SW 1271 (cell line): ENCODE data around the gene IL23R.

Source experiments
- DNase-seq, 2 experiments: peaks; one replicate each; lab custom pipeline; 2025; lab: John Stamatoyannopoulos, UW

Gene IL23R

GRCh38 chr1:67300561-67300960 is 134.3 kb downstream of the IL23R start:
- no peak for DNase-seq

- DNase-seq: no peak
These were observed 137.8 kb downstream of the IL23R start for GRCh38 chr1:67304023-67304422.

GRCh38 chr1:67306547-67306946 is 140.3 kb downstream of the IL23R start:
- DNase-seq: no peak

GRCh38 chr1:67307251-67308060 is 141.2 kb downstream of the IL23R start, which contains the start of gene IL12RB2:
TSS of gene IL12RB2 (plus strand) at chr1:67307873. CDS start at chr1:67320369, 12,496 bp downstream.
- DNase-seq: no peak

DNA sequence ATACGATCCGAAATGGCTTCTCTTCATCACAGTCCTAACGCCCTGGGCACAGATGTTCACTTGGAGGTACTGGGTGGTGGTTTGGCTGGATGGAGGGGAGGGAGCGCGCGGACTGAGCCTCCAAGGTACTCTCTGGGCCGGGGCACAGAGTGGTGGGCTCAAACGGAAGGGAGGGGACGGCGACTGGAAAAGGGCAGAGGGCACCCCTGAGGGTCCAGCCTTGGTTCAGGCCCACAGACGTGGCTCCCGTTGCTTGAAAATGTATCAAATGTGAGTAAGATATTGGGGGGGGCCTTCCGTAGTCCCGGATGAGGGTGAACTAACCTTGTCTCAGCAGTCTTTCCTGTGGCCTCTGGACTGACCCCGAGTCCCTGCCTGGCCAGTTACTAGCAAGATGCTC is 141.9 kb downstream of the IL23R start:
- DNase-seq: no peak
